A549 (cell line): ENCODE measurements around the gene MACC1. TPM values are rescaled to one million over a fixed set of nuclear protein-coding genes. Genes with fewer than 3 reads are reported as not detected.

Source experiments
- ATAC-seq, 2 experiments: fragments of 200-7000 bp in 1 of 2; fragments of >200 bp in 1 of 2; cut with Nextera tagmentation in 1 of 2; cut with Tn5 transposase in 1 of 2; 3 replicates each; pipeline versions ENCODE4 v1.8.0 to v1.9.1; 2018 to 2020; ENCODE audit warnings: mild to moderate bottlenecking in 1 of 2, moderate library complexity in 1 of 2
- CTCF ChIA-PET: fragments of 300-600 bp; sonication (Branson Sonifier 250); formaldehyde crosslinking; extraction: SDS; loops from one replicate; lab custom pipeline; 2021; ENCODE audit warnings: antibody characterized with exemption, inconsistent platforms; lab: Yijun Ruan, JAX
- POLR2A ChIA-PET: fragments of 350-600 bp; formaldehyde crosslinking; extraction: SDS; loops from one replicate; lab custom pipeline; 2021; ENCODE audit warnings: antibody characterized with exemption, inconsistent platforms; lab: Yijun Ruan, JAX
- DNase-seq, 2 experiments: peaks; one replicate each; pipeline versions ENCODE4 v3.0.0 to v3.0.0-alpha.2; 2011 to 2016; ENCODE audit warnings: low read depth in 1 of 2, low spot score in 1 of 2
- FAIRE-seq: peaks from 2 replicates; lab custom pipeline; 2011; peaks lifted over from hg19 to GRCh38; lab: Jason Lieb, UNC
- H3K27ac ChIP-seq, 2 experiments: fragments of >200 bp; sonication (Bioruptor Twin); formaldehyde crosslinking; 3 replicates each; pipeline ENCODE4 v1.5.1; 2016 to 2017
- H3K4me1 ChIP-seq: fragments of >200 bp; sonication (Bioruptor Twin); formaldehyde crosslinking; 3 replicates; pipeline ENCODE4 v1.6.1; 2016
- H3K4me2 ChIP-seq: fragments of >200 bp; sonication (Bioruptor Twin); formaldehyde crosslinking; 3 replicates; pipeline ENCODE4 v1.6.1; 2016
- H3K4me3 ChIP-seq: fragments of >200 bp; sonication (Bioruptor Twin); formaldehyde crosslinking; 3 replicates; pipeline ENCODE4 v1.5.1; 2016
- H3K9me3 ChIP-seq: fragments of >200 bp; sonication (Bioruptor Twin); formaldehyde crosslinking; 3 replicates; pipeline ENCODE4 v1.6.1; 2016
- BCL3 ChIP-seq: fragments of >200 bp; sonication (Bioruptor Twin); formaldehyde crosslinking; IDR thresholded peaks from 3 replicates; pipeline ENCODE4 v1.6.1; 2016
- CEBPB ChIP-seq, 2 experiments: fragments of >200 bp in 1 of 2; sonication (Bioruptor Twin) in 1 of 2; formaldehyde crosslinking in 1 of 2; IDR thresholded peaks; 2 replicates each; pipeline ENCODE4 v1.6.1; 2012 to 2016
- CHD4 ChIP-seq: fragments of 200-600 bp; sonication (generic); IDR thresholded peaks from 2 replicates; pipeline ENCODE4 v1.6.1; 2016; ENCODE audit warnings: antibody characterized with exemption, mild to moderate bottlenecking, borderline replicate concordance
- E2F6 ChIP-seq: IDR thresholded peaks from 2 replicates; pipeline ENCODE4 v1.6.1; 2012; ENCODE audit warnings: low read depth, borderline replicate concordance
- EHF ChIP-seq: fragments of 250-450 bp; sonication (Bioruptor Pico); IDR thresholded peaks from 2 replicates; pipeline ENCODE4 v1.5.0; 2020; ENCODE audit warnings: mild to moderate bottlenecking
- EP300 ChIP-seq, 2 experiments: fragments of >200 bp; sonication (Bioruptor Twin); formaldehyde crosslinking; IDR thresholded peaks; 2 replicates in 1 of 2; 3 replicates in 1 of 2; pipeline ENCODE4 v1.6.1; 2016 to 2017
- FOXS1 ChIP-seq: fragments of 250-450 bp; sonication (Bioruptor Pico); IDR thresholded peaks from 2 replicates; pipeline ENCODE4 v1.5.0; 2020; ENCODE audit warnings: mild to moderate bottlenecking, moderate library complexity
- HDAC2 ChIP-seq: fragments of 200-600 bp; sonication (generic); IDR thresholded peaks from 2 replicates; pipeline ENCODE4 v1.6.1; 2016
- HMGXB4 ChIP-seq: fragments of 250-450 bp; sonication (Bioruptor Pico); IDR thresholded peaks from 2 replicates; pipeline ENCODE4 v1.5.0; 2021; ENCODE audit warnings: mild to moderate bottlenecking, moderate library complexity, borderline replicate concordance
- MAX ChIP-seq: IDR thresholded peaks from 2 replicates; pipeline ENCODE4 v1.6.1; 2012
- MAZ ChIP-seq: fragments of 150-350 bp; IDR thresholded peaks from 2 replicates; pipeline ENCODE4 v1.6.1; 2014; ENCODE audit warnings: antibody characterized with exemption, low read depth, low read length, borderline replicate concordance
- NR3C1 ChIP-seq: fragments of >200 bp; sonication (Bioruptor Twin); formaldehyde crosslinking; IDR thresholded peaks from 3 replicates; pipeline ENCODE4 v1.6.1; 2017
- PHF8 ChIP-seq: fragments of 200-600 bp; sonication (generic); IDR thresholded peaks from 2 replicates; pipeline ENCODE4 v1.6.1; 2016; ENCODE audit warnings: low read depth, mild to moderate bottlenecking, antibody characterized with exemption, moderate library complexity, borderline replicate concordance
- POLR2A ChIP-seq: IDR thresholded peaks from 2 replicates; pipeline ENCODE4 v1.6.1; 2012; ENCODE audit warnings: mild to moderate bottlenecking, low read length
- RAD21 ChIP-seq, 2 experiments: fragments of >200 bp in 1 of 2; sonication (Bioruptor Twin) in 1 of 2; formaldehyde crosslinking in 1 of 2; IDR thresholded peaks in 1 of 2; conservative IDR thresholded peaks in 1 of 2; 2 replicates in 1 of 2; 3 replicates in 1 of 2; pipeline ENCODE4 v1.6.1; 2012 to 2018; ENCODE audit warnings: inconsistent platforms in 1 of 2
- SREBF2 ChIP-seq: fragments of 450-650 bp; IDR thresholded peaks from 2 replicates; pipeline ENCODE4 v1.6.1; 2014; ENCODE audit warnings: mild to moderate bottlenecking, moderate library complexity
- TFCP2L1 ChIP-seq: fragments of 250-450 bp; sonication (Bioruptor Pico); IDR thresholded peaks from 2 replicates; pipeline ENCODE4 v1.5.0; 2021; ENCODE audit warnings: mild to moderate bottlenecking
- TP53 ChIP-seq: fragments of 250-450 bp; sonication (Bioruptor Pico); IDR thresholded peaks from 2 replicates; pipeline ENCODE4 v1.5.0; 2021; ENCODE audit warnings: mild to moderate bottlenecking, moderate library complexity
- USF2 ChIP-seq: fragments of 450-650 bp; IDR thresholded peaks from 2 replicates; pipeline ENCODE4 v1.6.1; 2014; ENCODE audit warnings: antibody characterized with exemption
- ZC3H11A ChIP-seq: fragments of 450-650 bp; IDR thresholded peaks from 2 replicates; pipeline ENCODE4 v1.6.1; 2014; ENCODE audit warnings: antibody characterized with exemption, mild to moderate bottlenecking
- ZSCAN20 ChIP-seq: fragments of 250-450 bp; sonication (Bioruptor Pico); IDR thresholded peaks from 2 replicates; pipeline ENCODE4 v1.8.0; 2022; ENCODE audit warnings: mild to moderate bottlenecking, moderate library complexity
- WGBS: methylation state at CpG from one replicate; pipeline ENCODE4 v1.1.6; 2017; ENCODE audit errors: missing lambda C conversion rate; 5-methylcytosine and 5-hydroxymethylcytosine counted together
- polyA plus RNA-seq, 4 experiments: library from polyadenylated mRNA; depleted of rRNA in 3 of 4; stranded (reverse); fragments of >200 nt; fragmentation: RNase III in 1 of 4; extraction: RNeasy Plus Mini Kit Qiagen cat#74134 plus additional on column Dnase treatment in 1 of 4; gene quantifications; 2 replicates in 3 of 4; 3 replicates in 1 of 4; pipeline ENCODE4 v1.2.3, GENCODE V29; 2011 to 2017

The MACC1 gene
- polyA plus RNA-seq, 2 of the 4 experiments (the other 2 are of a cell fraction), result 0.01 TPM; not detected in 1

- no peaks in the 10 kb centered on the region for H3K9me3 ChIP-seq
- WGBS, result 63% methylated on average over 2 of the region's 2 CpGs
- ChIA-PET CTCF (interaction anchor here (0.5 kb wide), 1 partner anchor 10 kb away, joined by 3 read pairs; no protein-coding TSS in a partner anchor), POLR2A (no interaction called here)
- H3K4me1 ChIP-seq, result no peaks in the 10 kb centered on the region
- TF ChIP-seq TP53 (no peak), CEBPB (IDR thresholded peaks at IDR 0.05) (no peak), EP300 (IDR thresholded peaks at IDR 0.05) (no peak), PHF8 (no peak), FOXS1 (CRISPR knock-in tag) (no peak), ZSCAN20 (CRISPR knock-in tag) (no peak), RAD21 (conservative IDR thresholded peaks at IDR 0.05 in 1 of 2, IDR thresholded peaks at IDR 0.05 in 1 of 2) (no peak), MAZ (no peak), E2F6 (no peak), USF2 (no peak), HMGXB4 (CRISPR knock-in tag) (no peak), NR3C1 (no peak), CHD4 (no peak), EHF (no peak), ZC3H11A (no peak), SREBF2 (no peak)
- FAIRE-seq, result no peak
- no peak overlapping the region for H3K4me2 ChIP-seq
- ATAC-seq, result no peak
- no peak overlapping the region for H3K4me3 ChIP-seq
- no peak overlapping the region for H3K27ac ChIP-seq
- DNase-seq, result no peak
Measured at GRCh38 chr7:20227291-20227795, 10.2 kb upstream of the MACC1 start.

- no peak for TF ChIP-seq TFCP2L1 (CRISPR knock-in tag)
- TF ChIP-seq MAX, result no peak
- no peak for TF ChIP-seq RAD21 (conservative IDR thresholded peaks at IDR 0.05 in 1 of 2, IDR thresholded peaks at IDR 0.05 in 1 of 2)
- ATAC-seq (no peak), DNase-seq (no peak), FAIRE-seq (no peak)
- no peak overlapping the region for H3K4me3 ChIP-seq
- 72% methylated on average over 1 of the region's 1 CpG for whole genome bisulfite sequencing
- ChIA-PET CTCF (no interaction called here), POLR2A (no interaction called here)
- H3K27ac ChIP-seq, result no peak overlapping the region
- H3K9me3 ChIP-seq, result no peaks in the 10 kb centered on the region
- H3K4me2 ChIP-seq, result no peak overlapping the region
- H3K4me1 ChIP-seq, result no peaks in the 10 kb centered on the region
Measured at GRCh38 chr7:20226860-20227259, 9.7 kb upstream of the MACC1 start.

GRCh38 chr7:20225384-20225783, 8.2 kb upstream of the MACC1 start:
- CTCF ChIA-PET, result interaction anchor here (0.8 kb wide), 1 partner anchor 22 kb away, joined by 3 read pairs; no protein-coding TSS in a partner anchor
- H3K4me2 ChIP-seq, result no peak overlapping the region
- ATAC-seq (no peak), FAIRE-seq (no peak), DNase-seq (no peak)
- POLR2A ChIA-PET, result no interaction called here
- H3K4me1 ChIP-seq, result no peaks in the 10 kb centered on the region
- WGBS, result 27% methylated on average over 2 of the region's 2 CpGs
- H3K4me3 ChIP-seq, result no peak overlapping the region
- no peak overlapping the region for H3K27ac ChIP-seq
- no peaks in the 10 kb centered on the region for H3K9me3 ChIP-seq
- no peak for TF ChIP-seq BCL3
- TF ChIP-seq HDAC2, result no peak
- no peak for TF ChIP-seq POLR2A
- no peak for TF ChIP-seq USF2
- TF ChIP-seq MAZ, result no peak
- TF ChIP-seq TFCP2L1 (CRISPR knock-in tag), result no peak
